ENCODE data around the gene NFIC.
A peak's percentile ranks its signal among the peaks of the same experiment; 100 is the strongest.

NFIC gene

GRCh38 chr19:3471954-3472655, 105.7 kb downstream of the NFIC start:
- DNase-seq: peak; percentile 43

GRCh38 chr19:3474010-3474409, 107.6 kb downstream of the NFIC start:
- DNase-seq: no peak

GRCh38 chr19:3474614-3475013, 108.2 kb downstream of the NFIC start:
- DNase-seq: no peak

GRCh38 chr19:3475449-3475848, 109.1 kb downstream of the NFIC start:
- no peak for DNase-seq

- DNase-seq: no peak
These were observed 110.4 kb downstream of the NFIC start for GRCh38 chr19:3476830-3477229.

GRCh38 chr19:3477506-3477905, 111.1 kb downstream of the NFIC start:
- DNase-seq: no peak

GRCh38 chr19:3477951-3478350, 111.6 kb downstream of the NFIC start:
- DNase-seq: no peak

- no peak for DNase-seq
These were observed 112.2 kb downstream of the NFIC start for GRCh38 chr19:3478409-3479176.

- DNase-seq: no peak
These were observed 112.9 kb downstream of the NFIC start for GRCh38 chr19:3479177-3479833.

- no peak for DNase-seq
These were observed 113.4 kb downstream of the NFIC start for GRCh38 chr19:3479834-3480215.

GRCh38 chr19:3480383-3481091, 114.2 kb downstream of the NFIC start, which contains the start of gene SMIM24:
Gene SMIM24, minus strand, starts transcription at chr19:3480525. Its CDS starts 62 bp downstream, at chr19:3480463.
- no peak for DNase-seq

GRCh38 chr19:3481241-3482090, 115.1 kb downstream of the NFIC start:
- no peak for DNase-seq

GRCh38 chr19:3482507-3483225, 116.3 kb downstream of the NFIC start:
- DNase-seq: no peak

GRCh38 chr19:3483226-3483628, 116.8 kb downstream of the NFIC start, which contains the start of gene SMIM44:
Gene SMIM44, minus strand, starts transcription at chr19:3483441. Its CDS starts 38 bp downstream, at chr19:3483403.
- no peak for DNase-seq

- no peak for DNase-seq
These were observed 125.2 kb downstream of the NFIC start for GRCh38 chr19:3491396-3492119.

GRCh38 chr19:3492131-3492839, 125.9 kb downstream of the NFIC start:
- DNase-seq: no peak

- no peak for DNase-seq
These were observed 126.5 kb downstream of the NFIC start for GRCh38 chr19:3492919-3493318.

GRCh38 chr19:3493651-3494050, 127.3 kb downstream of the NFIC start:
- no peak for DNase-seq

- no peak for DNase-seq
These were observed 127.7 kb downstream of the NFIC start for GRCh38 chr19:3494051-3494450.

GRCh38 chr19:3494559-3494958, 128.2 kb downstream of the NFIC start:
- DNase-seq: peak; percentile 20

All from T-helper 9 cell (primary cell).